Activated naive CD4-positive, alpha-beta T cell treated with anti-CD3 and anti-CD28 coated beads, Interleukin-2, amount 50 U/mL, for 24 hours (primary cell): ENCODE results near the gene TMEM238.

Experiments used
- H3K27ac Mint-ChIP-seq: one replicate; pipeline ENCODE4 v1.8.0; 2021; ENCODE audit warnings: mild to moderate bottlenecking, mixed read lengths
- H3K27me3 Mint-ChIP-seq: one replicate; pipeline ENCODE4 v1.8.0; 2021; ENCODE audit warnings: mixed read lengths
- H3K36me3 Mint-ChIP-seq: one replicate; pipeline ENCODE4 v1.8.0; 2021; ENCODE audit warnings: mixed read lengths
- H3K4me1 Mint-ChIP-seq: one replicate; pipeline ENCODE4 v1.8.0; 2021; ENCODE audit warnings: mixed read lengths
- H3K4me3 Mint-ChIP-seq: one replicate; pipeline ENCODE4 v1.8.0; 2021; ENCODE audit warnings: mild to moderate bottlenecking, mixed read lengths
- H3K9me3 Mint-ChIP-seq: one replicate; pipeline ENCODE4 v1.8.0; 2021; ENCODE audit warnings: mixed read lengths

TMEM238 gene

DNA sequence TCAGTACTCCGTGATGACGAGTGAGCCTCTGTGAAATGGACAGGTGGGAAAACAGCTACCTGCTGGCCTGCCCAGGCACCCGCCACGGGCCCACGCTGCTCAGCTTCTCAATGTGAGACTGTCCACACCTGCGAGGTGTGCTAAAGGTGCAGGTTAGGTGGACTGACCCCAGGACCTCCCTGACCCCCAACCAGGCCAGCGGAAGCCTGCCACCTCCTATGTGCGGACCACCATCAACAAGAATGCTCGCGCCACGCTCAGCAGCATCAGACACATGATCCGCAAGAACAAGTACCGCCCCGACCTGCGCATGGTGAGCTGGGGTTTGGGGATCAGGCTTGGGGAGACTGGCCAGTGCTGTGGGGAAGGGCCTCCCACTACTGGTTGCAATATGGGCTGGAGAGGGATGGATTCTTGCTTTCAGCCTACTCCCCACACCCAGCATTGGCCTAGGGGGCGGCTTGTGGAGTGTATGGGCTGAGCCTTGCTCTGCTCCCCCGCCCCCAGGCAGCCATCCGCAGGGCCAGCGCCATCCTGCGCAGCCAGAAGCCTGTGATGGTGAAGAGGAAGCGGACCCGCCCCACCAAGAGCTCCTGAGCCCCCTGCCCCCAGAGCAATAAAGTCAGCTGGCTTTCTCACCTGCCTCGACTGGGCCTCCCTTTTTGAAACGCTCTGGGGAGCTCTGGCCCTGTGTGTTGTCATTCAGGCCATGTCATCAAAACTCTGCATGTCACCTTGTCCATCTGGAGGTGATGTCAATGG is 3.8 kb upstream of the TMEM238 start:
- peak overlapping the region; percentile 100 for H3K27ac Mint-ChIP-seq
- no peaks in the 10 kb centered on the region for H3K9me3 Mint-ChIP-seq
- no peaks in the 10 kb centered on the region for H3K27me3 Mint-ChIP-seq
- peak overlapping the region; percentile 98 for H3K4me3 Mint-ChIP-seq
- H3K36me3 Mint-ChIP-seq: peaks cover 29% of the 10 kb centered on the region
- peaks cover 45% of the 10 kb centered on the region for H3K4me1 Mint-ChIP-seq

DNA sequence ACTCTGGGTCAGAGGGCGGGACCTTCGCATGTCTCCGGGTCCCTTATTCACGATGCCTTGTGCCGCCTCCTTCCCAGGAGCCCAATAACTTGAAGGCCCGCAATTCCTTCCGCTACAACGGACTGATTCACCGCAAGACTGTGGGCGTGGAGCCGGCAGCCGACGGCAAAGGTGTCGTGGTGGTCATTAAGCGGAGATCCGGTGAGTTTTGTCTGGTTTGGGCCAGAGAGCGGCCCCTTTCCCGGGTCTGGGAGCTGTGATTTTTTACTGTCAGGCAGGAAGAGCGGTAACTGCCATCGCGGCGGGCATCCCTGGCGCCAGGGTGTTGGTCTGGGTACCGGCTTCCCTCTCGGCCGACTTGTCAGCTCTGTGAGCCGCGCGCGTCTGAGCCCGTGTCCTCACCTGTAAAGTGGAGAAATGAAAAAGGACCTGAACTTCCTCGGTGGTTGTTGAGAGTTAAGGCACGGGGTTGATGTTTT is 2.4 kb upstream of the TMEM238 start:
- H3K27ac Mint-ChIP-seq: peak overlapping the region; percentile 100
- peak overlapping the region; percentile 98 for H3K4me3 Mint-ChIP-seq
- peaks cover 57% of the 10 kb centered on the region for H3K4me1 Mint-ChIP-seq
- H3K36me3 Mint-ChIP-seq: peaks cover 29% of the 10 kb centered on the region
- H3K9me3 Mint-ChIP-seq: no peaks in the 10 kb centered on the region
- no peaks in the 10 kb centered on the region for H3K27me3 Mint-ChIP-seq

DNA sequence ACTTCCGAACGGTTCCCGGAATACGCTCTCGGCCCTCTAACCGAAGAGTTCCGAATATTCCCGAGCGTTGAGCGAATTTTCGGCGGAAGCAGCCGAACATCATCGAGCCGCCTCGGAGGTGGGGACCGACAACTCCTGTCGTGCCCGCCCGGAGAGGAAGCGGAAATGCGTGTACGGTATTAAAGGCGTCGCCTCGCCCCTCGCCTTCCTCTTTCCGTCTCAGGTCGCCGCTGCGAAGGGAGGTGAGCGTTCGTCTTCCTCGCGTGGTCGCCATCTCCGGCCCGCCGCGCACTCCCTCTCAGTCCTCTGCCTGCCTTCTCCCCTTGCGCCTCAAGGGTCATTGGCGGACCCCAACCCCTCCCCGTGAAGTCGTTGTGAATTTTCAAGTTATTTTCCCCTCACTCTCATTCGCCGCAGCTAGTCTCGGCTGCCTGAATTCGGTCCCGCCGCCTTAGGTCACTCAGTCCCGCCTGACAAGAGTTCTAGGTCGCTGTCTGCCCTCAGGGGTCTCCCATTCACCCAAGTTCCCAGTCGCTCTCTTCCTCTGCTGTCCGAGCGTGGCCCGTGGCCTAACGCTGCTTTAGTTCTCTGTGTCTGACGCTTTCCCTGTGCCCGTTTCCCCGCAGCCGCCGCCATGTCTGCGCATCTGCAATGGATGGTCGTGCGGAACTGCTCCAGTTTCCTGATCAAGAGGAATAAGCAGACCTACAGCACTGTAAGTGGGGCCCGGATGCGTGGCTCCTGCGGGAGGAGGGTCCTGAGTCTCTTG is 1.8 kb upstream of the TMEM238 start, which contains the start of gene RPL28:
TSS of gene RPL28 (plus strand) at position 209 of the 769 bp plus-strand sequence. CDS start at position 635, 426 bp downstream.
- H3K4me3 Mint-ChIP-seq: peak within 1 kb of the TSS; percentile 98
- H3K36me3 Mint-ChIP-seq: peaks cover 31% of the 10 kb centered on the region
- no peaks in the 10 kb centered on the region for H3K9me3 Mint-ChIP-seq
- H3K27me3 Mint-ChIP-seq: no peaks in the 10 kb centered on the region
- H3K27ac Mint-ChIP-seq: peak within 1 kb of the TSS; percentile 100
- peaks cover 58% of the 10 kb centered on the region for H3K4me1 Mint-ChIP-seq

DNA sequence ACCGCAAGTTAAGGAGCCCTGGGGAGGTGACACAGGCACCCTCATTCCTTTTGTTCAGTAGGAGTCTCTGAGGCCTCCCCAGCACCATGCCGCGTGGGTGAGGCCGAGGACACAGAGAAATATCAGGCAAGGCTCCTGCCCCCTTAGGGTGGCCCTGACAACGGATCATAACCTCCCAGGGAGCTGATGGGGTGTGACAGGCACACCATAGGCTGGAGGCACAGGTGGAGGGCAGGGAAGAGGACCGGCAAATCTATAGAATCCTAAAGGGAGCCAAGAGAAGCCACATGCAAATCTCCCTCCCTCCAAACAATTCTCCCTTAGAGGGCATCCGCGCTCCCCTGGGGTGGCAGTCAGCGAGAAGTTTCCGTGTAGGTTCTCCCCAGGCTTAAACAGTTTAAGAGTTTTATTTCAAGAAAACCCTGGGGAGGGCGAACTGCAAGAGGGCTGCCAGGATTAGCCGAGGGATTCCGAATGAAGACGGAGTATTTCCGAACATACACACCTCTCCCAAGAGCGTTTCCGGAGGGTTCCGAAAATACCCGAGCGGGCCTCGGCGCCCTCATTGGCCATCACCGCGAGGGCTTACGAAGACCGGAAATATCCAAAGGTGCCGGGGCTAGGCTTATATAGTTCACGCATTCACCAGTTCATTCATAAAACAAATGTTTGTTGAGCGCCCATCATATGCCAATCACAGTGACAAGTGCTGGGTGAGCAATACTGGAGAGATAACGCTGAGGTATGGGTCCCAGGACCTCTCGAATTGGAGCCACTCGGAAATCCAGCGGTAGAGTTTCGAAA is 1.0 kb upstream of the TMEM238 start:
- H3K4me1 Mint-ChIP-seq: peaks cover 51% of the 10 kb centered on the region
- no peaks in the 10 kb centered on the region for H3K9me3 Mint-ChIP-seq
- H3K27me3 Mint-ChIP-seq: no peaks in the 10 kb centered on the region
- H3K27ac Mint-ChIP-seq: peak overlapping the region; percentile 100
- H3K36me3 Mint-ChIP-seq: peaks cover 31% of the 10 kb centered on the region
- peak overlapping the region; percentile 98 for H3K4me3 Mint-ChIP-seq

DNA sequence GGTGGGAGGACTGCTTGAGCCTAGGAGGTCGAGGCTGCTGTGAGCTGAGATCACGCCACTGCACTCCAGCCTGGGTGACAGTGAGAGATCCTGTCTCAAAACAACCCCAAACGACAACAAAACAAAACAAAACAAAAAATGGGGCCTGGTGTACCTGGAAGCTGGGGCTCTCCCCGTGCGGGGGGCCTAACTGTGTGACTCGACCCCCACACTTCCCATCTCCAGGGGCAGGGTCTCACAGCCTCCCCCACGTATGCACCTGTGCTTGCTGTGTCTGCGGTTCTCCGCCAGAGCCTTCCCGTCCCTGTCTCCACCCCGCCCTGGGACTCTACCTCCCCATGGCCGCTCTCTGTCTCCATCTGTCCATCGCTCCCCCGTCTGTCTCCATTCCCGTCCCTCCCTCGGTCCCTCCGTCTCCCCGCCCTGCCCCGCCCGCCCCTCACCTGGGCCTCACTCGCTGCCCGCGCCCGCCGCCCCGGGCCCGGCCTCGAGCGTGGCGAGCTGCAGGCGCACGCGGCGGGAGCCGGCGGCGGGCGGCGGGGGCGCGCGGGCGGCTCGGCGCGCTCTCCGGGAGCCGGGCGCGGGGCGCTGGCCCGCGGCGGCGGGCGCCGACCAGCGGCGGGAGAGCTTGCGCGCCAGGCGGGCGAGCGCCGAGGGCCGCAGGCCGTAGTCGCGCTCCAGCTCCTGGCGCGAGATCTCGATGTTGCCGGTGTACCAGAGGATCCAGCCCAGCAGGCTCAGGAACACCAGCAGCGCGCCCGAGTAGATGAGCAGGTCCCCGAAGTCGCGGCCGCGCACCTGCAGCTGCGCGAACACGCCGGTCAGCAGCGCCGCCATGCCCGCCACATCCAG is 587 bp downstream of the TMEM238 start:
- Mint-ChIP-seq H3K9me3 (no peaks in the 10 kb centered on the region), H3K4me1 (peaks cover 37% of the 10 kb centered on the region), H3K27me3 (no peaks in the 10 kb centered on the region), H3K4me3 (peak overlapping the region; percentile 89), H3K27ac (peak overlapping the region; percentile 87), H3K36me3 (peaks cover 22% of the 10 kb centered on the region)

DNA sequence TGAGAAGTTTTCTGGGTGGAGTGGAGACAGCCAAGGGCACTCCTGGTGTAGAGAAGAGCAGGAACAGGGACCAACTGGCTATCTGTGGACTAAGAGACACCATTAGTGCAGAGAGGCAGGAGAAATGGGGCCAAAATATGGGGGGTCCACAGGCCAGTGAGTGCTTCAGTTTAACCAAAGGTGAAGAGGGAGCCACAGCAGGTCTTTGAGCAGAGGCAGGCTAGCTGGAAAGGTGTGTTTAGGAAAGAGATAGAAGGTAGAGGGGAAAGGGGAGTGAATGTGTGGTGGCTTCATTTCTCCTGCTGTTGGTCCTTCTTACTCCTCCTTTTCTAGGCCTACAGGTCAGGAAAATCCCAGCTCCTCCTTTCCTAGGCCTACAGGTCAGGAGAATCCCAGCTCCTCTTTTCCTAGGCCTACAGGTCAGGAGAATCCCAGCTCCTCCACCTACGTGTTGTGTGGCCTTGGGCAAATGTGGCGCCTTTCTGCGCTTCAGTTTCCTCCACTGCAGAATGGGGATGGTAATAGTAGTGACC is 1.5 kb downstream of the TMEM238 start:
- Mint-ChIP-seq H3K36me3 (peaks cover 18% of the 10 kb centered on the region), H3K4me1 (peaks cover 31% of the 10 kb centered on the region)

DNA sequence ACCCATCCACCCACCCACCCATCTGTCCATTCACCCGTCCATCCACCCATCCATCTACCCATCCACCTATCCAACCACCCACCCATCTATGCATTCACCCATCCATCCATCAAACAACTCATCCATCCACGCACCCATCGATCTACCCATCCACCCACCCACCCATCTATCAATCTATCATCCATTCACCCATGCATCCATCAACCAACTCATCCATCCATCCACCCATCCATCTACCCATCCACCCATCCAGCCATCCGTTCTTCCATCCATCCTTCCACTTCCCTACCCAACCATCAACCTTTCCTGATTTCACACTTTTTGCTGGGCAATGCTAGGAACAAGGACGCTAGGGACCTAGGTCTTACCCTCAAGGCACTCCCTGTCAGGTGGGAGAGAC is 2.1 kb downstream of the TMEM238 start:
- Mint-ChIP-seq H3K36me3 (peaks cover 15% of the 10 kb centered on the region), H3K4me1 (peaks cover 28% of the 10 kb centered on the region), H3K27ac (no peak overlapping the region), H3K27me3 (no peaks in the 10 kb centered on the region), H3K9me3 (no peaks in the 10 kb centered on the region), H3K4me3 (peak overlapping the region; percentile 73)

More for the DNA sequence above, 1.5 kb downstream of the TMEM238 start:
- Mint-ChIP-seq H3K27me3 (no peaks in the 10 kb centered on the region), H3K4me3 (peak overlapping the region; percentile 89), H3K9me3 (no peaks in the 10 kb centered on the region), H3K27ac (peak overlapping the region; percentile 87)

DNA sequence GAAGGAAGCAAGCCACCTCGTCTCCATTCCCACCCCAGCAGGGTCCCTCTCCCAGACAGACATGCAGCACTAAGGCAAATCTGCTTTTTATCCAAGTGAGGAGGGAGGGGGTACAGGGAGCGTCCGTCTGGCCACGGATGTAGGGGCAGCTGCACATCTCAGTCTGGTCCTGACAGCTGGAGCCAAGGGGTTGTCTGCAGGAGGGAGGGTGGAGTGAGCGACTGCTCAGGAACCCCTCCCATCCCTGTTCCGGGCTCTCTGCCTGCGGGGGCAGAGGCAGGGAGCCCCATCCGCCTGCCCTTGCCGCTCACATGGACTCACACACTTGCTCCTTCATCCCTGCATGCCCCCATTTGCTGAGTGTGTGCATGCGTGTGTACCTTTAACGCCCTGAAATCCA is 4.9 kb downstream of the TMEM238 start:
- peaks cover 3% of the 10 kb centered on the region for H3K27me3 Mint-ChIP-seq
- peaks cover 19% of the 10 kb centered on the region for H3K4me1 Mint-ChIP-seq
- no peak overlapping the region for H3K4me3 Mint-ChIP-seq
- no peak overlapping the region for H3K27ac Mint-ChIP-seq
- H3K36me3 Mint-ChIP-seq: peaks cover 3% of the 10 kb centered on the region
- H3K9me3 Mint-ChIP-seq: no peaks in the 10 kb centered on the region

DNA sequence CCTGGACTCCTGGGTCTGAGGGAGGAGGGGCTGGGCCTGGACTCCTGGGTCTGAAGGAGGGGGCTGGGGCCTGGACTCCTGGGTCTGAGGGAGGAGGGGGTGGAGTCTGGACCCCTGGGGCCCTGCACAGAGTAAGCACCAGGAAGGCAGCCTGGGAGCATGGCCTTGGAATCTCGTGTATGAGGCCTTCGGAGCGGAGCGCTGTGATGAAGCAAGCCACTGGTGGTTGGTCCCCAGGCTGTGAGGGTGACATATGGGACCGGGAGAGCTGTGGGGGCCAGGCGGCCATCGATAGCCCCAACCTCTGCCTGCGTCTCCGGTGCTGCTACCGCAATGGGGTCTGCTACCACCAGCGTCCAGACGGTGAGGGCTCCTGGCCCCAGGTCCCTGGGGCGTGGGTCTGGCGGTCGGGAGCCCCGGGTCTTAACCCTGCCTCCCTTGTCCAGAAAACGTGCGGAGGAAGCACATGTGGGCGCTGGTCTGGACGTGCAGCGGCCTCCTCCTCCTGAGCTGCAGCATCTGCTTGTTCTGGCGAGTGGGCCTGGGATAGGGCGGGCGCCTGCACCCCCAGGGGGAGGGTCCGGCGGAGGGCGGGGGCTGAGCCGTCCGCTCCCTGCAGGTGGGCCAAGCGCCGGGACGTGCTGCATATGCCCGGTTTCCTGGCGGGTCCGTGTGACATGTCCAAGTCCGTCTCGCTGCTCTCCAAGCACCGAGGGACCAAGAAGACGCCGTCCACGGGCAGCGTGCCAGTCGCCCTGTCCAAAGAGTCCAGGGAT is 6.5 kb downstream of the TMEM238 start:
- Mint-ChIP-seq H3K36me3 (peaks cover 3% of the 10 kb centered on the region), H3K27me3 (peaks cover 8% of the 10 kb centered on the region), H3K9me3 (no peaks in the 10 kb centered on the region), H3K4me1 (peaks cover 15% of the 10 kb centered on the region), H3K4me3 (no peak overlapping the region), H3K27ac (no peak overlapping the region)

DNA sequence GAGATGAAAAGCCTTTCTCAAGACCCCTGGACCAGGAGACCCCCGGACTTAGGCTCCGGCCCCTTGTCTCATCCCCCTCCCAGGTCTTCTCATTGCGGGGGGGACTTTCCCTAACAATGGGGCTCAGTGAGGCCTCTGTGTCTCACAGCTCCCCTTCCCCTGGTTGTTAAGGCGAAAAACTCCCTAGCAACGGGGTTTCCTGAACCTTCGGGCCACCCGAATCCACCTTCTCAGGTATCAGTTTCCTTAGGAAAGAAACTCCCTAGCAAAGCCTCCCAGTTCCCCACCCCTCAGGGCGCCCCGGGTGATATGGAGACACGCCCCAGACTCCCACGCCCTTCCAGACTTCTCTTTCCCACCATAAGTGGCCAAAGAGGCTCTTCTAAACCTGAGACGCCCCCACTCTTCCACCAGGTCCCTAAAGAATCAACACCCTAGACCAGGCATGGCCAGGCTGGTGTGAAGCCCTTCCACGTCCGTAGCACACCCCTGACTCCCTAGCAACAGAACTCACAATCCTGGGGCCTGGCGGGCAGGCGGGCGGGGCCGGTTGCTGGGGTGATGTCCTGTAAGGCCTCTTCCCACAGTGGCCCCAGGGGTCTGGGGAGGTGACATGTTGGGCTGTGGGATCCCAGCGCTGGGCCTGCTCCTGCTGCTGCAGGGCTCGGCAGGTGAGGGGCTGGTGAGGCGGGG is 7.7 kb downstream of the TMEM238 start, which contains the start of gene TMEM190:
TSS of gene TMEM190 (plus strand) at position 586 of the 693 bp plus-strand sequence. CDS start at position 614, 28 bp downstream.
- Mint-ChIP-seq H3K27ac (no peak within 1 kb of the TSS), H3K4me3 (no peak within 1 kb of the TSS), H3K9me3 (no peaks in the 10 kb centered on the region), H3K27me3 (peaks cover 15% of the 10 kb centered on the region), H3K36me3 (peaks cover under 1% of the 10 kb centered on the region), H3K4me1 (peaks cover 4% of the 10 kb centered on the region)

DNA sequence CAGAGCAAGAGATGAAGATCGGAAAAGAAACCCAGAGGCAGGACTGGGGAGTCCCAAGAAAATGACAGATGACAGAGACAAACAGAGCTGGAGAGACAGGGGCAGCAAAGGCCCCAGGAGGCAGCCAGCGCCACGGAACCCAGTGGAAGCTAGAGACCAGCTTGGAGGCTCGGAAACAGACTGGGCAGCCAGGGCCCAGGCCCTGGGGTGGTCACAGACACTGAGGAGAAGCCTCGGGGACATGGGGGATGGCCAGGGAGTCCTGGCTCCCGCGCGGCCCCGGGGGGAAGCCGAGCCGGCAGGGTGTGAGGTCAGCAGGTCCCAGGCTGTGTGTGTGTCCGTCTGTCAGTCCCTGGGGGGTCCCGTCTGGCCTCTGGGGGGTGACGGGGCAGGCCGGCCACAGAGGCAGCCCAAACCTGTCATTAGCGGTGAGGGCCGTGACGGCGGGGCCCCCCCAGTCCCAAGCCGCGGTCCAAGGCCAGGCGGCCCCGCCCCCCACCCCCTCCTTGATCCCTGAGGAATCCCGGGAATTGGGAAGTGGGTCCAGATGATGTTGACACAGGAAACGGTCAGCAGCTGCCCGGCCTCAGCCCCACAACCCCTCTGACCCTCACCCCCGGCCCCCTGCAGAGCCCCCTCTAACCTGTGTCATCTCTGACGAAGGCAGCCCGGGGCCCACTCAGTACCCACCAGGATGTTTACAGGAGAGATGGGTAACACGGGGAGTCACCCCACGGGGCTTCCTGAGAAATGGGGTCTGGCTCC is 9.9 kb downstream of the TMEM238 start:
- Mint-ChIP-seq H3K27ac (no peak overlapping the region), H3K9me3 (no peaks in the 10 kb centered on the region), H3K4me3 (no peak overlapping the region), H3K4me1 (peaks cover 9% of the 10 kb centered on the region), H3K36me3 (peaks cover 4% of the 10 kb centered on the region), H3K27me3 (peaks cover 25% of the 10 kb centered on the region)

DNA sequence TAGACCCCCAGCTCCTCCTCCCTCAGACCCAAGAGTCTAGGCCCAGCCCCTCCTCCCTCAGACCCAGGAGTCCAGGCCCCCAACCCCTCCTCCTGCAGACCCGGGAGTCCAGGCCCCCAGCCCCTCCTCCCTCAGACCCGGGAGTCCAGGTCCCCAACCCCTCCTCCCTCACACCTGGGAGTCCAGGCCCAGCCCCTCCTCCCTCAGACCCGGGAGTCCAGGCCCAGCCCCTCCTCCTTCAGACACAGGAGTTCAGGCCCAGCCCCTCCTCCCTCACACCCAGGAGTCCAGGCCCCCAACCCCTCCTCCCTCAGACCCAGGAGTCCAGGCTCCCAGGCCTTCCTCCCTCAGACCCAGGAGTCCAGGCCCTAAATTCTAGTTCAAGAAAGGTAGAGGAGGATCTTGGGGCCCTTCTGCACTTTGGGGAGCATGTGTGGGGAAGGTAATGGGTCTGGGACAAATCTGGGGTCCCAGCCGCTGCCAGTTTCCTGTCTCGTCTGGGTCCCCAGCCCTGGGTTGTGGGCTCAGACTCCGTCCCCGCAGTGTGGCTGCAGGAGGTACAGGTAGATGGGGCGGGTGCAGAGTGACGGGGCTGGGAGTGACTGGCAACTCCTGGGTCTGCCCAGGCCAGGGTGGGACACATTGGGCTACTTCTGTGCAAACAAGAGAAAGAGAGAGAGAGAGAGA is 10.6 kb downstream of the TMEM238 start:
- Mint-ChIP-seq H3K27ac (no peak overlapping the region), H3K36me3 (peaks cover 4% of the 10 kb centered on the region), H3K27me3 (peaks cover 25% of the 10 kb centered on the region), H3K4me1 (peaks cover 9% of the 10 kb centered on the region), H3K9me3 (no peaks in the 10 kb centered on the region), H3K4me3 (no peak overlapping the region)
